Activated CD4-positive, alpha-beta T cell treated with anti-CD3 and anti-CD28 coated beads, Interleukin-2, Interleukin-6, amounts not matched to agents 100 ng/mL and 50 ng/mL, durations not matched to agents 16 hours and 8 hours (primary cell): ENCODE results near the gene ISCA1.

ENCODE experiments used
- DNase-seq: peaks from one replicate; pipeline ENCODE4 v3.0.0-alpha.2; 2020

The ISCA1 gene

GRCh38 chr9:86282979-86283535, 719 bp upstream of the ISCA1 start:
- no peak for DNase-seq

GRCh38 chr9:86281593-86282076, 703 bp downstream of the ISCA1 start:
- no peak for DNase-seq

GRCh38 chr9:86280580-86280979, 1.8 kb downstream of the ISCA1 start:
- DNase-seq, result no peak

- no peak for DNase-seq
Observed at GRCh38 chr9:86279839-86280238, 2.5 kb downstream of the ISCA1 start.

- no peak for DNase-seq
Observed at GRCh38 chr9:86277072-86277471, 5.3 kb downstream of the ISCA1 start.

- no peak for DNase-seq
Observed at GRCh38 chr9:86275962-86276361, 6.4 kb downstream of the ISCA1 start.

GRCh38 chr9:86274821-86275643, 7.3 kb downstream of the ISCA1 start:
- no peak for DNase-seq

GRCh38 chr9:86272221-86272620, 10.1 kb downstream of the ISCA1 start:
- DNase-seq, result no peak

GRCh38 chr9:86263876-86264275, 18.5 kb downstream of the ISCA1 start:
- DNase-seq, result no peak

- no peak for DNase-seq
Observed at GRCh38 chr9:86262492-86262891, 19.8 kb downstream of the ISCA1 start.

- DNase-seq, result no peak
Observed at GRCh38 chr9:86259557-86259956, 22.8 kb downstream of the ISCA1 start, which contains the start of gene C9orf153. Gene C9orf153 (minus strand): TSS chr9:86259657. CDS start chr9:86229603, 30,054 bp downstream.

- DNase-seq, result no peak
Observed at GRCh38 chr9:86257391-86257790, 24.9 kb downstream of the ISCA1 start.

GRCh38 chr9:86256653-86257052, 25.7 kb downstream of the ISCA1 start:
- DNase-seq, result no peak

- DNase-seq, result no peak
Observed at GRCh38 chr9:86253577-86253976, 28.8 kb downstream of the ISCA1 start.

GRCh38 chr9:86252870-86253269, 29.5 kb downstream of the ISCA1 start:
- DNase-seq, result no peak

GRCh38 chr9:86250123-86250522, 32.2 kb downstream of the ISCA1 start:
- no peak for DNase-seq

GRCh38 chr9:86248746-86249145, 33.6 kb downstream of the ISCA1 start:
- no peak for DNase-seq

- DNase-seq, result no peak
Observed at GRCh38 chr9:86246752-86247161, 35.6 kb downstream of the ISCA1 start.

- DNase-seq, result no peak
Observed at GRCh38 chr9:86242071-86242470, 40.3 kb downstream of the ISCA1 start.

GRCh38 chr9:86241216-86241615, 41.1 kb downstream of the ISCA1 start:
- DNase-seq, result peak; percentile 4

GRCh38 chr9:86238861-86239770, 43.2 kb downstream of the ISCA1 start:
- DNase-seq, result no peak

- DNase-seq, result no peak
Observed at GRCh38 chr9:86230858-86231257, 51.5 kb downstream of the ISCA1 start.

- DNase-seq, result no peak
Observed at GRCh38 chr9:86222667-86223066, 59.7 kb downstream of the ISCA1 start.
